SK-MEL-5 (cell line): Measurements from ENCODE around the gene KLF6. TPM values are rescaled to one million over a fixed set of nuclear protein-coding genes. Genes with fewer than 3 reads are reported as not detected.

Source experiments
- DNase-seq: peaks from one replicate; pipeline ENCODE4 v3.0.0-alpha.2; 2016; ENCODE audit warnings: low read depth, low spot score
- in situ Hi-C: cut with HindIII; loops from 2 replicates; pipeline ENCODE4 v1.10.0; 2016; ENCODE audit warnings: low sequenced_read_pairs, high pct_unique_total_duplicates, low pct_unique_long_range_greater_than_20kb
- total RNA-seq: library from RNA; depleted of rRNA; stranded (reverse); fragments of >200 nt; shearing (Covaris generic); gene quantifications from 2 replicates; pipeline ENCODE4 v1.2.3, GENCODE V29; 2014

The KLF6 gene
- total RNA-seq, 1 experiment from 2014 or later, result 15.0 TPM

DNA sequence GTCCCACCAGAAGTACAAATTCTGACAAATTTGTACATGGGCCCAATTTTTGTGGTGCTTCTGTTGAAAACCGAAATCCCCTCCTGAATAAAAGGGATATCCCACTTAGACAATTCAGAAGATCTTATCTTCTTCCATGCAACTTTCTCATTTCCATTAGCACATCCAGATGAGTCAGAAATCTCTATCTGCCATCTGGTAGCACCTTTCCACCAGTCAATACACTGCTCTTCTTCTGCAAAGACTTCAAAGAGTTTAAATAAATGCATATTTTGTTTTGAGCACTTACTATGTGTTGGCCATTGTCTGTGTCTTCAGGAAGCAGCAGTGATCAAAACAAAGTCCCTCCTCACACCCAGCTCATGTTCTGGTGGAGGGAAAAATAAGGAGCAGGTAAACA lies 12.7 kb upstream of the KLF6 start:
- DNase-seq, result no peak
- in situ Hi-C loops, result no loop called here

DNA sequence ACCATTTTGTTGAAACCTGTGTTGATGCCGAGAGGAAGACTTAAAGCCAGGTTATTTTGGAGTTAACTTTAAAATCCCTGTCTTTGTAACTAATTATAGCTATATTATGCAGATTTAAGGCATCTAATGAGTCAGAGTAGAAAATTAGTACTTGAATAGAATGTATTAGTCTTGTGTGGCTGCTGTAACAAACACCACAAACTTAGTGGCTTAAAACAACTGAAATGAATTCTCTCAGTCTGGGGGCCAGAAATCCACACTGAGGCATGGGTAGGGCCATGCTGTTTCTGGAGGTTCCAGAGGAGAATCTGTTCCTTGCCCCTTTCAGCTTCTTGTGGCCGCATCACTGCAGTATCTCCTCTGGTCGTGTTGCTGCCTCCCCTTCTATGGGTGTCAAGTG lies 8.5 kb upstream of the KLF6 start:
- DNase-seq, result no peak
- in situ Hi-C loops, result no loop called here

DNA sequence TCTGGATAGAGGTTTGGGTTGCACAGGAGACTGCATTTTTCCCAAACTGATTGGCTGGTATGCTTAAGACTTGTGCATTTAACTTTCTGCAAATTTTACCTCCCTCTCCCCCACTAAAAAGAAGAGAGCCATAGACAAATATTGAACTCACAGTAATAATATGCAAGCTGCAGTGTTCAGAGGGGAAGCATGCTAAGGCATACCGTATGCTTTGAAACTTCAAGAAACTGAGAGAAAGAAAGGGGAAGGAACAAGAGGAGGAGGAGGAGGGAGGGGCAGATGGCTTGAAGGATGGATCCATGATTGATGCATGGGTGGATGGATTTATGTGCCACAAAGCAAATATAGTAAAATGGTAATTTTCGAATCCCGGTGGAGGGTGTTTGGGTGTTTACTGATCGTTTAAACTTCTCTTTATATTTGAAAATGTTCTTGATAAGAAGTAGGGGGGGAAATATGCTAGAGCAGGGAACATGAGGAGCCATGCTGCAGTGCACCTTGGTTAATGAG lies 7.8 kb upstream of the KLF6 start:
- in situ Hi-C loops, result no loop called here
- DNase-seq, result no peak

DNA sequence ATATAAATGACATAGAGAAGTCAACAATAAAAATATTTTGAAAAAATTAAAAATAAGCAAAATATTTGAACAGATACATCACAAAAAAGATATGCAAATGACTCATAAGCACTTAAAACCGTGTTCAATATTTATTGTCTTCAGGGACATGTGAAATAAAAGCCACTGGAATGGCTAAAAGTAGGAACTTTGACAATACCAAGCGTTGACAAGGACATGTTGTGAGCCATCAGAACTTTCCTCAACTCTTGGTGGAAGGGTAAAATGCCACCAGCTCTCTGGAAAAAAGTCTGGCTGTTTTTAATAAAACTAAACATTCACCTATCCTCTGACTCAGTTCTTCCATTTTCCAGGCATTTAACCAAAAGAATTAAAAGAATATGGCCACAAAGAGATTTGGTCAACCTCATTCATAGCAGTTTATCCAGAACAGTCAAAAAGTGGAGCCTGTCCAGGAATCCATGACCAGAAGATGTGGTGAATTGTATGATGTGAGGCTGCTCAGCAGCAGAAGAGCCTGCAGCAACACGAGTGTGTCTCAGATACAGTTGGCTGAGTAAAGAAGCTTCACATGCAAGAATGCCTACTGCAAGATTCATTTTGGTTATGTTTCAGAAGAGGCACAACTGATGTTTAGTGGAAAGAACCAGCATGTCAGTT lies 7.1 kb upstream of the KLF6 start:
- DNase-seq, result no peak
- in situ Hi-C loops, result no loop called here

DNA sequence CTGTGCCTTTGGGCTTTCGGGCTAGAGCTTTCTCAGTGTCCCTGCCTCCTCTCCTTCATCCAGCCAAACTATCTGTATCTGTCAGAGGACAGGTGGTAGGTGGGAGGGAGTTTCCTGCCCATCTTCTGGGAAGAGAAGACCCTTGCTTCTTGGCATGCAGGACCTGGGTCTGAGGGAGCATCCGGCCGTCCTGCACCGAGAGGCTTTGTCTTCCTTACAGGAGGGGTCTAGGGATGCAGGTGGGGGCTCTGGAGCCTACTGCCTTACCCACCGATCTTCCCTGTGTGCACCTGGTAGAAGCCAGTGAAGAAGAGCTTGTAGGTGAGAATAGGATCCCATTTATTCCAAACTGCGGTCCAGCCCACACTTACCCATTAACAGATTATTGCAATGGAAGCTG lies 5.8 kb upstream of the KLF6 start:
- no peak for DNase-seq
- in situ Hi-C loops, result no loop called here

DNA sequence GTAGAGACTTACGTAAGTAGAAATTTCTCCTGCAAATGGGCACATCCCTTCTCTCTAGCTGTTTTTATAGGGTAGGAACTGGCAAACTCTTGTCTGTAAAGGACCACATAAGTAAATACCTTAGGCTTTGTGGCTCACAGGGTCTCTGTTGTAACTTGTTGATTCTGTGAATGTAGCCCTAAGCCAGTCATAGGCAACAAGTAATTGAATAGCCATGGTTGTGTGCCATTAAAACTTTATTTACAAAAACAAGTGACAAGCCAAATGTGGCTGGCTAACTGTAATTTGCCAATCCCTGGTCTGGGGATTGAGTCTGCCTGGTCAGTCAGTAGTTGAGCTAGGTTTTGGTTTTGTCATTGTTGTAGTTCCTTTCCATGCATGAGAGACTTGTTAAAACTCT lies 5.3 kb upstream of the KLF6 start:
- DNase-seq, result no peak
- in situ Hi-C loops, result no loop called here

DNA sequence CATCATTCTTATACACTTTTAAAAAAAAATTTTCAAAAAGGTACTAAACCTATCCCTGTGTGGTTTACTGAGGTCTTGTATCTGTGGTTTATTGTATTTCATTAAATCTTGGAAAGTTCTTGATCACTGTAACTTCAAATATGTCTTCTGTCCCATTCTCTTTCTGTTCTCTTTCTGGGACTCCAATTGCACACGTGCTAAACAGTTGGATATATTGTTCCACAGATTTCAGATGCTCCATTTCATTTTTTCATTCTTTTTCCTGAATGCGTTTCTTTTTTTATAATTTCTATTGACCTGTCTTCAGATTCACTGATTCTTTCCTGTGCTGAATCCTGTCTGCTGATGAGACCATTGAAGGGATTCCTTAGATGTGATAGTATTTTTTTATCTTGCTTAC lies 4.6 kb upstream of the KLF6 start:
- DNase-seq, result no peak
- in situ Hi-C loops, result no loop called here

DNA sequence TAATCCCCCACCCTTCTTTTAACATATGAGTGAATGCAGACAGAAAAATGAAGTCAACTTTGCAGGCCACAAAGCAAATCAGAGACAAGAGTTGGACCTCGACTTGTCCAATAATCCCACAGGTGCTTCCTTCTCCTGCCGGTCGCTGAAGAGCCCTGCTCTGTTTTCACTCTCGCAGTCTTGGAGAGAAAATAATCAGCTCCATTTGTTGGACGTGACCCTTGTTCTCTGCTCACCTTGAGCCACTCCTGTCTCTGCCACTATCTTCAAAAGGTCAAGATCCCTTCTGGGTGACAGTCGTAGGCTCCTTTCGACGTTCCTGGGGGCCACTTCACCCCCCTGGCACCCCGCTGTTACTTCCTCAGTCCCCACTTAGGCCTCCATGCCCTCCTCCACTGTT lies 2.8 kb upstream of the KLF6 start:
- in situ Hi-C loops, result no loop called here
- DNase-seq, result no peak

DNA sequence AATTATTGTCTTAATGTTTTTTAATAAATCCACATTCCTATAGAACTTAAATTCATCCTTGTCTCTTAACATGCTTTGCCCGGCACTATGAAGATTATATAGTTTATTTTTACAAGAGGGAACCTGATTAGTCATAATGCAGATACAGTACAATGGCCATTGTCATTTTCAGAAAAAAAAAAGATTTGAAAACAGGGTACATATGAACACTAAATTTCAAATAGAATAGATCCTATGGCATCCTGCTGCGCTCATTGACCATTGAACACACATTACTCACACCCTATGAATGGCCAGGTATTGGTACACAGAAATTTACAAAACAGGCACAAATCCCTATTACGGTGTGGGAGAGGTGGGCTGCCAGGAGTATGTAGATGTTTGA lies 2.0 kb upstream of the KLF6 start:
- in situ Hi-C loops, result no loop called here
- no peak for DNase-seq

DNA sequence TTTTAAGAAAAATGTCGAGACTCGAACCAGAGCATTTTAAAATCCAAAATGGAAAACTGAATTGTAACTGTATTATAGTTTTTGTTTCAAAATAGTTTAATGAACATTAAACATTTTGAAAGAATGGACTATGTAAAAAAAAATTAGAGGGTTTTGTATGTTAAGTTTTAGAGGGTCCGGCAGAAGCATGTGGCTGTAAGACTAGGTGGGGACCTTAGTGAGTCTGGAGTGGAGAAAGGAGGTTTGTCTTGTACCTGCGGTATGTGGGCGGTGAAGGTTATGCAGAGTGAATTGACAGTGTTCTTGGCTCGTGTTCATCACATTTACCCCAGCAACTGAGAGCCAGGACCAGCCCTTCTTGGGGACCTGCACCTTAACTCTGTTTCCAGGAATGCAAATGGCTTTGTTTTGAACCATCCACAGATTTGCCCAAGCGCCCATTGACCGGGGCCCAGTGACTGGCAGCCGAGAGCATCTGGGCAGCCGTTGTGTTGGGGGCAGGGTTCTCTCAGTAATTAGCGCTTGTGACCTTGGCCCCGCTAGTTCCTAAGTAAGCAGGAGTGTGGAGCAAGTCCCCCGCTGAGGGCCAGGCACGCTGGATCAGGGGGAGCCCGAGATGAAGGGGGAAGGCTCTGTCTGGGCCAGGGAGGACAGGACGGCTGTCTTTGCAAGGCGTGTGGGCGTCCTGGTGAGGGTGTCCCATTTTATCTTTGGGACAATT lies 1.4 kb upstream of the KLF6 start:
- no peak for DNase-seq

DNA sequence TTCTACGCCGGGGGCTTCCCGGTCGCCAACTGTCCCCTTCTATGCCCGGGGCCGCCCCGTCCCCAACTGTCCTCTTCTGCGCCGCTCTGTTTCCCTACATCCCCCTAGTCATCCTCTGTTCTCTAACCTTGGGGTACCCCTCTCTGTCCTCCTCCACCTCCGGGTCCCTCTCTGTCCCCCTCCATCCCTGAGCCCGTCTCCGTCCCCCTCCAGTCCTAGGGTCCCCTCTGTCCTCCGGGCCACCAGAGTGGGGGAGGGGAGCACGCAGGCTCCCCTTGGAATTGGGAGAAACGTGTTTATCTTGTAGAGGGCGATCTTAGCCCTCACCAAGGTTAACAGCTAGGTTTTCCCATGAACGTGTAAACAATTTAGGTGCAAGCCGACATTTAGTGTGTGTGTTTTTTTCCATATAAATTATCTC lies 852 bp upstream of the KLF6 start:
- peak; percentile 52 for DNase-seq
- in situ Hi-C loops, result no loop called here

More for the DNA sequence above, 1.4 kb upstream of the KLF6 start:
- in situ Hi-C loops, result no loop called here

DNA sequence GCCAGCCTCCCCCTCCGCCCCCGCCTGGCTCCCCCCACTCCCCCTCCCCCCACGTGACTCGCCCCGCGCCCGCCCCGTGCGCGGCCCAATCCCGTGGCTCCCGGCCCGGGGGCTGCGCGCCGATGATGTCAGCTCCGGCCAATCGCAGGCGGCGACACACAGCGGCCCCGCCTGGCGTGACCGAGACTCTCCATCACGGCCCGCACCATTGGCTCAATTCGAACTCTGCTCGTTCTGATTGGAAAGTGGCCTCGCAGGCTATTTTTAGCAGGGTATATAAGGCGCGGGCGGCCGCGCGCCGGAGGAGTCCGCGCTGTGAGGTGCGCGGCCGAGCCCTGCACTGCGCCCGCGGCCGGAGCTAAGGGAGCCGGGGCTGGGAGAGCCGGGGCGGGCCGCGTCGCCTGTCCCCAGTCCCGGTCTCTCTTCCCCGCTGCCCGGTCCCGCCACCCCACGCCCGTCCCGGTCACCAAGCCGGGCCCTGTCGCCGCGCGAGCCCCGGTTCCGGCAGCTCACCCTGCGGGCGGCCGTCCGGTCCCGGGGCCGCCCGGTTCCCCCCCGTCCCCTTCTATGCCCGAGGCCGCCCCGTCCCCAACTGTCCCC lies 342 bp upstream of the KLF6 start:
- DNase-seq, result peak; percentile 96
- in situ Hi-C loops, result no loop called here

DNA sequence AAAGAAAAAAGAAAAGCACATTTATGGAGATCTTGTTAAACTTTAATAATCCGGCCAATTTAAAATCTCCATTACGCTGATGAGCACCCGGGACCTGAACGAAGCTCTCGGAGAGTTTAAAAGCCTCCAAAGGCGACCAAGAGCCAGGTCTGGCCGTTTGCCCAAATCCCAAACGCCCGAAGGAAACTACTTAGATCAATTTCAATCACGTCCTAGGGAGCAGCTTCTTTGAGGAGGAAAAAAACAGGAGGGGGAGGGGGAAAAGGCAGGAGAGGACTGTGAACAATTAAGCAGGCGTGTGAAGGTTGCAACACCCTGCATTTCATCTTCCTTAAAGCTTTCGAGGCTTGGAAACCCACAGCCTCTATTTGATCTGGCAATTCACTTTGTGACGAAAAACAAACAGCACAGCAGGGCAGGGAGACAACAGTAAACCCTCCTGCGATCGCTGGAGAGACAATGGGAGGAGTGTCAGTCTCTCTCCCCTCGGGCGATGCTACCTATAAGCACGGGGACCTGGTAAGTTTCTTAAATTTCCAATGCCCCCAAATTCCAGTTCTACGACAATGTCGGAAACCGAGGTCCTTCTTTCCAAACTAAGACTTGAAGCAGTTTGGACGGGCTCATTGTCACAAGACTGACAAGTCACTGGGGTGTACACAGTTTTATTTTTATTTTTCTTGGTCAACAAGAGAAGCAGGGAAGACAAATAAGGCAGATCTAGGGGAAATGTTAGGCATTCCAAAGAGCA lies 1.2 kb downstream of the KLF6 start:
- in situ Hi-C loops, result no loop called here
- DNase-seq, result peak; percentile 70

DNA sequence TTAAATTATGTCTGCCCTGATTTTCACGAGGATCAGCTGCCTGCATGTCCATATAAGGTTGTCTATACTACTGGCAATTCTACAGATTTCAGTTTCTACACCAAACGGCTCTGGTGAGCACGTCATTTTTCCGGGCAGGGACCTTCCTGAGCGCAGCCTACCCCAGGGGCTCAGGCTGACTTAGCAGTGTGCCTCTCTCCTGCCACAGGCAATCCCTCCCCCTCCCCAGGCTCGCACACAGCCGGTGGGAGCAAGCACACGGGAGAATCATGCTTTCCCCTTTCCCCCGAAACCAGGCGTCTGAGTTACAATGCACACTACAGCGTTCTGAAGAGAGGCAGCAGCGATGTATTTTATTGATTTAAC lies 1.7 kb downstream of the KLF6 start:
- DNase-seq, result peak; percentile 53
- in situ Hi-C loops, result no loop called here

DNA sequence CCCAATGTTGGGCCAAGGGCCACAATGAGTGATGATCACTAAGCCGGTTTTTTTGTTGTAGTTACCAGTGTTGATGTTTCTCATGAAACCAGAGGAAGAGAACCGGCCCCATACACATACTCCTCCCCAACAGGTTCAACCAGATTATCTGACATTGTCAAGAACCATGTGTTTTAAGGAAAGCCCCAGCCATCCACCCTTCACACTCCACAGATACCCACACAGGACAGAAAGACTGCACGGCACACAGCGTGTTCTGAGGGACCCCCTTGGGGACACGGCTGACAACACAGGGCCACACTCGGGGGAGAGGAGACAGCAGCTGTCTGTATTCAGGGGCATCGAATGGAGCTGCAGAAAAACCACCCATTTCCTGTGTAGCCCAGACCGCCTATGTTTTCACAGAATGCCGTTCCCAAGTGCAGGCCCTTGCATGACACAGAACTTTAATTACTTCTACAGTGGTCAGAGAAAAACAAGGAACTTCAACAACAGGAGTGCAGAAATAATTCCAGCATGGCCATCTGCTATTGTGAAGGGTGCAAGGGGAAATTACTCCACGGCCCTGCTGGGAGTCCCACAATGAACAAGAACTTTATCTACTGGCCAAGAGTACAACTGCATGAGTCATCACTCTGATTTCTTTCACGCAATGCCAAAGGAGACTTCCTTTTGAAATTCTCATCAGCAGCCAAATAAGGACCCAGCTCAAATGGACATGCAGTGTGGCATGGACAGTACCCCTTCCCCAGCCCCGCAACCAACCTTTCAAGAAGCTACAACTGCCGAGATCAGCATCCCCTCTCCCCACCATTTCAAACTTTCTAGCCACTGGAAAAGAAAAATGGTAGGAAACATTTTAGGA lies 2.3 kb downstream of the KLF6 start:
- DNase-seq, result peak; percentile 84
- in situ Hi-C loops, result no loop called here

DNA sequence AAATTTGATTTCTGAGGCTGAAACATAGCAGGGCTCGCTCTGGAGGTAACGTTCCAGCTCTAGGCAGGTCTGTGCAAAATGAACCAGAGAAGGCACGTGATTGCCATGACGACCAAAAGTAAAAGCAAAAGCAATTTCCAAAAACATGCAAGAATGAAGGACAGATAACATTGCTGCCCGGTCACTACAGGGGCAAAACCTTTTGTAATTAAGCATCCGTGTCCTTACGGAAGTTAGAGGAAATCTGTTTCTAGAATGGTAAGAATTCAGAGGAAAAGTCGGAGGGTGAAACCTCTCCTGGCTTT lies 2.9 kb downstream of the KLF6 start:
- in situ Hi-C loops, result no loop called here
- no peak for DNase-seq

DNA sequence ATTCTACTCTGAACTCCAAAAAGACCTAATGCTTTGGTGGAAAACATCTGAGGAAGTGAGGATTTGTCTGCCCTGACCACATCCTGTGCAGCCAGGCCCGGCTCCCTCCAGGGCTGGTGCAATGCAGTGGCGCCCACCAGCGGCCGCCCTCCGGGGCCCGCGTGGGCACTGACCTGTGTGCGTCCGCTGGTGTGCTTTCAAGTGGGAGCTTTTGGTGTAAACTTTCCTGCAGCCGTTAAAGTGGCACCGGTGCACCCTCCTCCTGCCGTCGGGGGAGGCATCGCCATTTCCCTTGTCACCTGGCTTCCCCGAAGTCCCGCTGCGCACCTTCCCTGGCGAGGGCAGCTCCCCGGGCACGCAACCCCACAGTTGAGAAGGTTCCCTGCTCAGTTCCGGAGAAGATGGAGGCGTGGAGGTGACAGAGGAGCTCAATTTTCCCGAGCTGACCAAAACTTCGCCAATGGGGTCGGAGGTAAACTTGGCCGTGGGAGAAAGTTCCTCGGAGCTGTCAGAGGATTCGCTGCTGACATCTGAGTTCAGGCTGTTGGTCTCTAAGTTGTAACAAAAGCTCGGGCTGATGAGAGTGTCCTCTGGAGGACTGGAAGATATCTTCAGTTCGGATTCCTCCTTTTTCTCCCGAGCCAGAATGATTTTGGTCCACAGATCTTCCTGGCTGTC lies 3.4 kb downstream of the KLF6 start:
- peak; percentile 43 for DNase-seq
- in situ Hi-C loops, result no loop called here
